Middle frontal gyrus (tissue), 1 donor: ENCODE data around the gene DCBLD2.
A peak's percentile ranks its signal among the peaks of the same experiment; 100 is the strongest.

Source experiments
- DNase-seq: peaks from one replicate; pipeline ENCODE4 v3.0.0-alpha.2; 2015; ENCODE audit warnings: low spot score; ENCODE audit errors: extremely low spot score

Gene DCBLD2

GRCh38 chr3:98770261-98771039 lies 131.0 kb downstream of the DCBLD2 start:
- peak; percentile 43 for DNase-seq

- no peak for DNase-seq
These were observed 132.0 kb downstream of the DCBLD2 start for GRCh38 chr3:98769448-98769847.

- DNase-seq: no peak
These were observed 132.5 kb downstream of the DCBLD2 start for GRCh38 chr3:98768961-98769360.

- no peak for DNase-seq
These were observed 134.6 kb downstream of the DCBLD2 start for GRCh38 chr3:98766924-98767323.

DNA sequence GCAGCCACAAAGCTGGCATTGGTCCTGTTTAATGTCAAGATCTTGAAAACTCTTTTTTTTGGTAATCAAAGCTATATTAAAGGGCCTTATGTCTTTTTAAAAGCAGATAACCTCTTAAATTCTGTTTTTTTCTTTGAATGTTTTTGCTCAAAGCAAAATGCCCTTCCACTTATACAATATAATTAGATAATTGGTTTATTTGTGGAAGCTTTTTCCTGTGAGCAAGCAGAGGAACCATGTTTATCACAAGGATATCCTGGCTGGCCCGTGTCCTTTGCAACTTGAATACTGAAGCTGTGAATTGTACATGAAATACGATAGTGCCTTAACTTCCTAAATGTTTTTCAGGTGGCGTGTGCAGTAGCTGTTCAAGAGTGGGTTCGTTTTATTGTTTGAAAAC lies 135.8 kb downstream of the DCBLD2 start:
- DNase-seq: no peak

GRCh38 chr3:98764472-98764884 lies 137.0 kb downstream of the DCBLD2 start:
- no peak for DNase-seq

DNA sequence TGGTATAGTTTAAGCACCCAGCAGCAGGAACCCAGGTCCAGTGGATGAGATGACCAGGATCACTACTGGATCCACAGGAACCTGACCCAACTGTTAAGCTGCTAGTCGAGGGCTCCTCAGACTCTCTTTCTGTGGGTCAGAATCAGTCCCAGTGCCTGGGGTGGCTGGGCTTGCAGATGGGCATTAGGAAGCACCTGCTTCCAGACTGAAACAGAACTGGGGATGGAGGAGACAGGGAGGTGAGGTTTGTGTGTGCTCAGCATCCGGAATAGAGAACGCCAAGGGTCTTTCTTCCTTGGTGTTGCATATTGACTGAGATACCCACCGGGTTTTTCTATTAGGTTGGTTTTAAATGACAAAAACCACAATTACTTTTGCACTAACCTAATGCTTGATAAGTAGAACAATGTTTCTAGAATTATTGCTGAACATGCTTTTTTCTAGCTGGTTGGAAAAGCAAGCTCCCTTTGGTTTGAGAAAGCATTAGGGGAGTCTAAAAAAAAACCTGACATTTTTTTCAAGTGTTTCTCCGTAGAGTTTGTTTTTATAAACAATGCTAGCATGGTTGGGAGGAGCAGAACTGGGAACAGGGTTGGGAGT lies 137.6 kb downstream of the DCBLD2 start:
- no peak for DNase-seq

GRCh38 chr3:98763076-98763475 lies 138.4 kb downstream of the DCBLD2 start, which contains the start of gene ST3GAL6:
Gene ST3GAL6 (plus strand): TSS chr3:98763340. CDS start chr3:98768441, 5,101 bp downstream.
- no peak for DNase-seq

- no peak for DNase-seq
These were observed 139.8 kb downstream of the DCBLD2 start for GRCh38 chr3:98761643-98762229.

DNA sequence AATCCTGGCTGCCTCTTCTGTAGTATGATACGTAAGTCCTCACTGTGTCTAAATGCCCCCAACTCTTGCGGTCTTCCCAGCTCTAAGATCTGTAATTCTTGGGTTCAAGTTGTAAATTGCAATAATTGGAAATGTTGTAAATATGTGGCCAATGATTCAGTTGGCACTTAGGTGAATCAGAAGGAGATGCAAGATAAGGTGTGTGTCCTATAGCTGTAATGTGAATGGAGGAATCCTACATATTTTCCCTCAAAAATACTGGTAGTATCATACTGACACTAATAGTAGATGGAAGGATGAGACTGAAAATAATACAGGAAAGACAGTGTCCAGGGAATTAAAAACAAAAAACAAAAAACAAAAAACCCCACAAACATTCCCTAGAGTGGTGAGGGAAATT lies 141.9 kb downstream of the DCBLD2 start:
- DNase-seq: no peak

DNA sequence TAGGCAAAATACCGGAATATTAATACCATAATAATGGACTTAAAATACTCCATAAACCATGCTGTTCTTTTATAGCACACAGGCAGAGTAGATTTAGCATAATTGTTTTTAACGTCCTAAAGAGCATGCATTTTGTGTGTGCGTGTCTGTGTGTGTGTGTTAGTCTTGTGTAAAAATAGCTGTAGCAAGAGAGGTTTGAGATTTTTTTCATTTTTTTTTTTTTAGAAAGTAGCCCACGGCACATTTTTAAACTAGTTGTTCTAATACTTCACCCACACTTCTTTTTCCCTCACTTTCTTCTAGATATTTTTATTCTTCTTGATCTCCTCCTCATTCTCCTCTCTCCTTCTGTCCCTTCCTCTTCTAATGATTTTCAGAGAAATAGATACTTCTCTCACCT lies 145.9 kb downstream of the DCBLD2 start:
- DNase-seq: no peak

DNA sequence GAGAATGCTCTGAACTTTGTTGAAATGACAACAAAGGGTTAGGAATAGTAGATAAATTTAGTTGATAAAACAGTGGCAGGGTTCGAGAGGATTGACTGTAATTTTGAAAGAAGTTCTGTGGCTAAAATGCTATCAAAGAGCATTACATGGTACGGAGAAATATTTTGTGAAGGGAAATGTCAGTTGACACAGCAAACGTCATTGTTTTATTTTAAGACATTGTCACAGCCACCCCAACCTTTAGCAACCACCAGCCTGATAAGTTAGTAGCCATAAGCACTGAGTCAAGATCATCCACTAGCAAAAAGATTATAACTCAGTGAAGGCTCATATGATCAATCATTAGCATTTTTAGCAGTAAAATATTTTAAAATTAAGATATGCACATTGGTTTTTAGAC lies 147.0 kb downstream of the DCBLD2 start:
- DNase-seq: no peak

DNA sequence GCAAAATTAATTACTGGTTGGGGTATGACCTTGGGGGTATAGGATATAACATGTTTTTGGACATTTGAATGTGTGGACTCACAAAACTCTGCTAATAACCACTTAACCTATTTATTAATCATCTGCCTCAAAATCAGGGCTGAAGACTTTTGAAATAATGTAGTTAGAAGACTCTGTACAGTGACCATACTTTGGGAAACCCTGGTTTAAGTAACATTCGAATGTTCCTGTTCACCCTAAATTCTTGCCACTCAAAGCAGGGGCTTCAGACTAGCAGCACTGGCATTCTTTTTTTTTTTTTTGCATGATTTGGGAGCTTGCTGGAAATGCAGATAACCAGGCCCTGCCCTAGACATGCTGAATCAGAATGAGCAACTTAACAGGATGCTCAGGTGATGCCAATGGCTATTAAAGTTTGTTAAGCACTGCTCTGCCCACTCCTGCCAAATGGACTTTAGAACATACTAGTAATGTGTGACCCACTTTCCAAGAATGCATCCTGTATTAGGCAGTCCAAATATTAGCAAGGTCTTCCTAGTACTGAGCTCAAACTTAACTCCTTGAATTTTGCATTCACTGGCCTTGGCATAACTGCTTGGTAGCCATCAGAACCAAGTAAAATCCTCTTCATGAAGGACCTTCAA lies 151.1 kb downstream of the DCBLD2 start:
- no peak for DNase-seq

DNA sequence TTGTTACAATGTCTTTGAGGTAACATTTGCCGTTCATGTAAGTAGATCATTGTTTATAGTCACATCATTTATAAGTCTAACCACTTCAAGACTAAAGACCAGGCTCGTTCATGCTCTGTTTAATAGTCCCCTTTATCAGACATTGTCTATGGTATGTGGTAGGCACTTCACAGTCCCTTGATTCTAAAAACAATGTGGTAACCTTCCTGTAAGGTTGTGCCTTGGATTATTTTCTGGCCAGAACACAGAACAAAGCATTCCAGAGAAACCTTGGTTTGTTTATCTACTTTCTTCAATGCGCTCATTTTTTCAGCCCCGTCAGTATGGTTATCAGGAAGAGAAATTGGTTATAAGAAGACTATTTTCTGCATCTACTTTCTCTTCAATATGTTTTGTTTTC lies 154.6 kb downstream of the DCBLD2 start:
- DNase-seq: no peak

GRCh38 chr3:98746122-98746521 lies 155.4 kb downstream of the DCBLD2 start:
- no peak for DNase-seq
